Activated effector memory CD4-positive, alpha-beta T cell treated with anti-CD3 and anti-CD28 coated beads, Interleukin-2, amount 50 U/mL, for 16 hours (primary cell): ENCODE data around the gene MAGI2.
"Not testable (repeated sequence)": the region's sequence is repeated elsewhere in the genome, so short reads cannot be mapped to it uniquely, and the experiment has no call there.

Source experiments
- DNase-seq: peaks from one replicate; pipeline ENCODE4 v3.0.0-alpha.2; 2020

MAGI2 gene

DNA sequence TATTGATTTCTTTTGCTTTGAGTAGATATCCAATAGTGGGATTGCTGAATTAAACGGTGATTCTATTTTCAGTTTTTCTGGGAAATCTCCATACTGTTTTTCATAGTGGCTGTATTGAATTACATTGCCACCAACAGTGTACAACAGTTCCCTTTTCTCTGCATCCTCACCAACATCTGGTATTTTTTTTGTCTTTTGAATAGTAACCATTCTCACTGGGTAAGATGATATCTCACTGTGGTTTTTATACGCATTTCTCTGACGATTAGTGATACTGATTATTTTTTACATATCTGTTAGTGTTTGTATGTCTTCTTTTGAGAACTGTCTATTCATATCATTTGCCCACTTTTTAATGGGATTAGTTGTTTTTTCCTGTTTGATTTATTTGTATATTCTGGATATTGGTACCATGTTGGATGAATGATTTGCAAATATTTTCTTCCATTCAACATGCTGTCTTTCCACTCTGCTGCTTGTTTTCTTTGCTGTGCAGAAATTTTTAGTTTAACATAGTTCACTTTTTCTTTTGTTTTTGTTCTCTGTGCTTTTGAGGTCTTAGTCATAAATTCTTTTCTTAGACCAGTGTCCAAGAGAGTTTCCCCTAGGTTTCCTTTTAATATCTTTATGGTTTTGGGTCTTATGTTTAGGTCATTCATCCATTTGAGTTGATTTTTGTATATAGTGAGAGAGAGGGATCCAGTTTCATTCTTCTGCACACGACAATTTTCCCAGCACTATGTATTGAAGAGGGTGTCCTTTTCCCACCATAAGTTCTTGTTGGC is 1070.2 kb downstream of the MAGI2 start:
- no peak for DNase-seq

DNA sequence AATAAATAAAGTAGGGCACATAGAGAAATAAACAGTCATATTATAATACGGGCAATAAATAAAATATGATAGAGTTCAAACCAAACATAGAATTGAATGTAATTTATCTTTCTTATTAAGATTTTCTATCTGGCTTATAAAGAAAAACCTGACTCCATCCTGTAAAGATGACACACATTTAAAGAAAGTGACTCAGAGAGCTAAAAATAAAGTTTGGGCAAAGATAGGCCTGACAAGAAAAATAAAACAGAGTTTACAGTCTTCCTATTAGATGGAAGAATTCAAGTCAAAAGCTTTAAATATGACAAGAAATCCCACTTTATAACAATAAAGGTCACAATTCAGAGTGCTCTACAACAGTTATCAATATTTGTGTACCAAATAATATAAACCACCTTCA is 1074.3 kb downstream of the MAGI2 start:
- DNase-seq: no peak

DNA sequence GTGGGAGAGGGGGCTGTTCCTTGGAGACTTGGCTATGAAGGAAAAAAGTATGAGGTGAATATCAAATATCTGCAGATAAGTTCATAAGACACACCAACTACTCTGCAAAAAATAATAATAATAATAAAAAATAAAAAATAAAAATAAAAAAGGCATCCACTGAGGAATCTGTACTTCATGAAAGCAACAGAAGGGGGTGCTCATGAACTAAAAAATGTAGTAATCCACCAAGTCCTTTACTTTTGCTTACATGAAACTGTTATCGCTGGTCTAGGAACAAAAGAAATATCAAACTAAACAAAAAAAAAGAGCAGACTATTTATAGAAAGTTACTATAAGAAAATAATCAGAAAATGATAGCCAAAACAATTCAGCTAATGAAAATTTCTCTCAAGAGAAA is 1075.9 kb downstream of the MAGI2 start:
- DNase-seq: no peak

DNA sequence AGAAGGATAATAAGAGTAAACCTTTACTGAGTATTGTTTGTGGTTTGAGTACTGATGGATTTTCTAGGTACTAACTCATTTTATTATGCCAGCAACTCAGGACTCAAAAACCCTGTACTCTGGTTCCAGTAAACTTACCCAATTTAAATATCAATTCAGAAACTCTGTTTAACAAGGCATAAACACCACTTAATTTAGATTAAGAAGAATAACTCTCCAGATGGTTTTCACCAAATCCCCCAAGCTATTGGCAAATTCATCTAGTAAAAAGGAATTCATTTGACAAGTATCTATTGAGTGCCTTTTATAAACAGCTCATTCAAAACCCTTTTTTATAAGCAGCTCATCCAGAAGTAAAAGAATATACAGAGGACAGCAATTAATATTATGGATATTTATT is 1082.5 kb downstream of the MAGI2 start:
- no peak for DNase-seq

DNA sequence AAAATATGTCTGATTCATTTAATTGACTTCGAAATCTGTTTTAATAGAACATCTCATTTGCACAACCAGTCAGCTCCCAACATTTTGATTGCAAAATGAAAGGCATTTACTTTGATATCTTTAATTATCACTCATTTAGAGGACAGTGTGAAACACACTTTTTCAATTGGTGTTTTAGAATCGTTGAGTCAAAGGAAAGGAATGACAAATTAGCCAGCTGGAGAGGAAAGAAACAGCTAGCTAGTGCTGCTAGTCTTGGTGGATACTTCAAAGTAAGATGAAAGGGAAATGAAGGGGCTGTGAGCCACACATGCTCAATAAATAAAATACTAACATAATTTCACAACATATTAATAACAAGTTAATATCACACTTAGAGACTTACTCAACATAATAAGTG is 1084.7 kb downstream of the MAGI2 start:
- no peak for DNase-seq

DNA sequence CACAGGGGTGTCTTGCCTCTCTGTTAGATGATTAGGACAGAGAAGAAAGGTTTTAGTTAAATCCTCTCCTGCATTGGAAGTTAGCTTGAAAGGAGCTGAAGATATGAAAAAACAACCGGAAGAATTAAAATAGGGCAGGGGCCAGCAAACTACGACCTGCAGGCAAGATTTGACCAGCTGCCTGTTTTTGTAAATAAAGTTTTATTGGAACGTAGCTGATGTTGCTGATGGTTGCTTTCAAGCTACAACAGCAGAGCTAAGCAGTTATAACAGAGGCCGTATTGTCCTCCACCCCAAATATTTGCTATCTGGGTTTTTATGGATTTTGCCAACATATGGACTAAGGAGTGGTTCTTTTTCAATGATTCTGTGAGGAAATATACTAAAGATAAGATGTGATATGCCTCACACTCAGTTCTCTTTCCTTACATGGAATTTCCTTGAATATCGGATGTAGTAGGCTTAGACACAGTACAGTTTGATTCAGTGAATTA is 1086.1 kb downstream of the MAGI2 start:
- no peak for DNase-seq

DNA sequence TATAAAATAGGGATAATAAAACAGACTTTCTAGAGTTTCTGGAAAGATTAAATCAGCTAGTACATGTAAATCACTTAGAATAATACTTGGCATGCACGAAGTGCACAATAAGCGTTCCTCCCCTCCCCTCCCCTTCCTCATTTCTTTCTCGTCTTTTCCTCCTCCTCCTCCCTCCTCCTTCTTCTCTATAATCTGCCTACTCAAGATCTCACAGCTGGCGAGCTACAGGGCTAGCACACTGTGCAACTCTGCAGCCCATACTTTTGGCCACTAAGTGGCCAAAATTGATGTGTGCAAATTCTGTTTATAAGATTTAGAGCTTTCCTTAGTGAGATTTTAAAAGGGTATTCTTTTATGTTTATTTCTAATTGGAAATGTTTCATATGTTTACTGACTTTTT is 1089.6 kb downstream of the MAGI2 start:
- DNase-seq: no peak

DNA sequence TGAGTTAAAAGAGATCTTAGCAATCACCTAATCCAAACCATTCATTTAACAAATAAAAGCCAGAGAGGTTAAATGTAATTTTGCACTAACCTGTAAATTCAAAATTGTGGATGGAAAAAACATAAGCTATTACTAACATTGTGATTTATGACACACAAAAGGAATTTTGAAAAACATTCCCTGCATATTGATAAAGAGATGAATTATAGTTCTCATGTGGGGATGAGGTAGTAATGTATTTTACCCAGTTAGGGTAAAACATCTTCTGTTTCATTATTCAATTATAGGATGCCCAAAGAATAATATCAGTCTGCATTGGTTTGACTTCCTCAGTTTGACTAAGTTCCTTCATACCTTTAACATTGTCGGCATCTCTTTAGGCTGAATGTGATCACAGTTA is 1093.6 kb downstream of the MAGI2 start:
- DNase-seq: no peak

DNA sequence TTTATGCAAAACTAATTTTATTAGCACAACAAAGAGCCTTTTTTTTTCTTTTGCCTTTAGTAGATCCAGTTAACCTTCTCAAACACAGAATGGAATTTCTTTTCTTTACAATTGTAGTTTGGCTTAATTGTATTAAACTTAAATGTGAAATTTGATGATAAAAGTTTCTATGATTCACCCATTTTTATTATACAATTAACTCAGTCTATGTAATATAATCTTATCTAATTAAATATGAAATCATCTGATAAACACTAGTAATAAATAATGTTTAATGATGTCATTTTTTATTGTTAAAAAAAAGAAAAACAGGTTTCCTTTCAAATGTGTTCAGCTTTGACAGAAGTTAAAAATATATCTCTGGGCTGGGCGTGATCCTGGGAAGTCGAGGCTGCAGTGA is 1095.8 kb downstream of the MAGI2 start:
- DNase-seq: no peak

DNA sequence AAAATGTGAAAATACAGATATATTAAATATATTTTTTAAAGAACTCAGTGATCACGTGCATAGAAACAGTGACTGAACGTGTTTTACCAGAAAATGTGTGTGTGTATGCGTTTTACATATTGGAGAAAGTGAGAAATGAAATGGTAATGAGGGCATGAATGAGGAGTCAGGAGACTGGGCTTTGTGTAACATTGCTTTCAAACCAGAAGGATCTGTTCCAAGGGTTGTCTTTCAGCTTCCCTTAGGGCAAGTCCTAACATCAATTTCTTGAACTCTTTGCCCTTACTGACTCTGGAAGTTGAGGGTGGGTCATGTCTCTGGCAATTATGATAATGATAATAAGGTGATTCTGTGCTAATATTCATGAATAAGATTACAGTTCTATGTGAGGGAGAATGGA is 1097.6 kb downstream of the MAGI2 start:
- no peak for DNase-seq

DNA sequence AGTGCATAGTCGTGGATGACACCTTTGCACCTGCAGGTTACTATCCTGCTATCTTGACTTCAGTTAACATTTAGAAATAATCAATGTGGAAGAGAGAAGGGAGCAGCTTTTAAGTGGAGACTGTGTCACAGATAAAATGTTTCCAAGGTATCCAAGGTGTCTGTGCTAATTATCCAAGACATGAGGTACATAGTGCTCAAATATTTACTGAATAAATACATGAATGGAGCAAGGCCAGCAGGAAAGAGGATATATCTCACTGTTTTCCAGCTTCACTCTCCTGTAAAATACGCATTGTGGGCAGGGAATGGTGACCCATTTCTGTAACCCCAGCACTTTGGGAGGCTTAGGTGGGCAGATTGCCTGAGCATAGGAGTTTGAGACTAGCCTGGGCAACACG is 1102.5 kb downstream of the MAGI2 start:
- DNase-seq: no peak

DNA sequence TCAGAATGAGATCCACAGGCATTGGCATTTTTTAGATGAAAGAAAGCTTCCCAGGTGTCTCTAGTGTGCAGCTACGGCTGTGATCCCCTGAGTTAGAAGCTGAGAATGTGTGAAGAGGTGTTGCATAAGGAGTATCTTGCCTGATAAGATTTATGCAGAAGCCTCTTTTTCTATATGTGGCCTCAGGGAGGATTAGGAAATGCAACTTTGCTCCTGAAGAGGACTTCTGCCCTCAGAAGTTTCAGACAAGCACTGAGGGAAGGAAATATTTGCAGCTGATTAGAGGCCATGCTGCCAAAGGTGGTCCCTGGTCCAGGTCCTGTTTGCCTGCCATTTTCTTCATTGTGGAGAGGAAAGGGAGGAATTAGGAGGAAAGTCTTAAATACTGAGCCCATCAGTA is 1103.1 kb downstream of the MAGI2 start:
- DNase-seq: no peak

DNA sequence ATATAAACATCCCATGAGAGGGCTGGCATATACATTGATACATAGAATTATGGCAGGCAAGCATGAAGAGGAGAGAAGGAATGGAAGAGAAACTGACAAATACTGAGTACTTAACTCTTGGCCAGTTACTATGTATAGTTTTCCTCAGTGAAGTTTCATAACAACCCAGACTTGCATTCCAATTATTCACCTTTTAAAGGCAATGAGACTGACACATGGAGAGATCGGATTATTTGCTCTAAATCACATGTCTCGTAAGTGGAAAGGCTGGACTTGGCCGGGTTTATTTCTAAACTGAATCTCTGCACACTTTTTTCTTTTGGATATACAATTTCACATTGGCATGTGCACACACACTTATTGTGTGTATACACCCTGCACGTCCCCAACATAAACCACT is 1106.6 kb downstream of the MAGI2 start:
- DNase-seq: no peak

DNA sequence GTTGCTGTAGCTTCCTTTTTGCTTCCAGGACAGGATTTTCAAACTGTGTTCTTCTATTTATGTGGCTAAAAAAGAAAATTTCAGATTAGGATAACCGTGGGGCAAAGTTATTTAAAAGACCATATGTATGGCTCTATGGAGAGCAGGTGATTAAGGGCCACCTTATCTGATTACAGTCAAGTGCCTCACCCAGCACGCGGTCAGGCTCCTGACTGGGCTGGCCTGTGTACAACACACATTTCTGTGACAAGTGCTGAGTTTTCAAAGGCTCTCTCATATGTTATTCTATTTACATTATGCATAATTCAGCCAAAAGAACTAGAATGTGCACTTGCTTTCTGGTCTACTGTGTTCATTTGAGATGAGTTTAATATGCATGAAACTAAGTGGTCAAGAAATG is 1107.5 kb downstream of the MAGI2 start:
- DNase-seq: no peak

DNA sequence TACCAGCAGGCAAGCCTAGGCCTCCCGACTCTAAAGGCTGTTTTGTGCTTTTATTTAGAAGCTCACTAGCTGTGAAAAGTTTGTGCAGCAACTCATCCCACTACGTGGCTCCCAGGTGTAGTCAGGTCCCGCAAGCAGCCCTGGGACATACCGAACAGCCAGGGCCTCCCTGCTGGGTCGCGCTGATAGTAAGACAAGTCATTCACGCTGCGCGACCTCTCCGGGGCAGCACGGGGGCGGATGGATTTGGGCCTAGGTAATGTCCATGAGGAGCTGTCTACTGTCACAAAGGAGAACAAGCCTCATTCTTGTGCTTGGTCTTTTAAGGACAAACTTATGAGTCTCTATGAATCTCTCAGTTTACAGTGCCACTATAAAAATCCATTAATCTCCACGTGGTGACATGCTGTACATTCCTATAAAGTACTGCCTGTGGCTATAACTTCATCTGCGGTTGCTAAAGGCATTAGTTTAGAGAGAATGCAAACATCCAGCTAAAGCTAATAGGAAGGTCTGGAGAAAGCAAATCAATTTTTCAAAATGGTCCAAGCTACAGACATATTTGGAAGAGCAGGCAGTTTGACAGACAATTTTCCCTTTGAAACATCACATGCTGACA is 1108.1 kb downstream of the MAGI2 start:
- no peak for DNase-seq

DNA sequence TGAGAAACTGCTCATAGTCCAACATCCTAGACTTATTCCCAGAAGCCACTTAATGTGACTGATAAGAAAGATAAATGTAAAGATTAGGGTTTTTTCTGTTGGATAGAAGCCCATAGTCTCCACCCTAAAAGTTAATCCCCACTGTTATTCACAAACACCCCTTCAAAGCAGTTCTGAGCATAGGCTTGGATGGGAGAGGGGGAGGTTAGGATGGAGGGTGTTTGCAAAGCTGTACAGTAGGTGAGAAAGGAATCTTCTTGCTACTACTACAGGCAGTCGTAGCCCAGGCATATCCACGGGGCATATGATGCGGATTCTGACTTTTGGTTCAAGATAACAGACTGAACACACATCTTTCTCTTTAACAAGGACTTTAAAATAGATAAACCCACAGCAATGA is 1119.0 kb downstream of the MAGI2 start:
- DNase-seq: no peak

DNA sequence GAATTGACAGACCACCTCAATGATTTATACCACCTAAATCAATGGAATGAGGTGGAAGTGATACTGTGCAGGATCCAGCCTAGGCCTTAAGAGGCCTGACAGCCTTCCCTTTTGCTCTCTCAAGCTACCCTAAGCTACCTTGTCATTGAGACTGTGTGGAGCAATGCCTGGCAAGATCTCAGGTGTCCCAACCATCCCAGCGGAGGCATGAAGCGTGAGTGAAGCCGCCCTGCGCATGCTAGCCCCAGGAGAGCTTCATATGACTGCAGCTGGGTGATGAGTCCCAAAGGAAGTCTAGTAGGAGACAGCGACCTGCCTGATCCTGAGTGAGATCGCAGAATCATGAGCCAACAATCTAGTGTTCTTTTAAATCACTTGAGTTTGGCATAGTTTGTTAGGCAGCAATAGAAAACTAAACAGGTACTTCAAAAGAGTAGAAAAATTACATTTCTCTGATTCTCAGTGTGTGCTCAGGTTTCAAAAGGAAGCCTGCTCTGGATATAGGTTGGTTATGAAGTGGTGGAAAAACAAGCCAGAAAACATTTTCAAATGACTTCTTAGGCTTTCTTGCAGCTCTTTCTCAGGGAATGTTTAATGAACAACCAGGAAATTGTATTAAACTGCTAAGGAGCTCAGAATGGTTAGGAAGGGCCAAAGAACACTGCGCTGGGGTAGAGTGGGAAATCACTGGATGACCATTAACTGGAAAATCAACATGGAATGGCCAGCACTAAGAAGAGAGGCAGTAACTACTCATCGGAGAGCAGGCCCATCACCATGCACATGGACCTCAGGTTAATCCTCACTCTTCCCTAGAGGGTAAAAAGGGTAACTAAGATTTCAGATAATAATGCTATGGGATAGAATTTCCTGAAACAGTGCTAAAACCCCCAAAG is 1119.7 kb downstream of the MAGI2 start:
- DNase-seq: no peak

DNA sequence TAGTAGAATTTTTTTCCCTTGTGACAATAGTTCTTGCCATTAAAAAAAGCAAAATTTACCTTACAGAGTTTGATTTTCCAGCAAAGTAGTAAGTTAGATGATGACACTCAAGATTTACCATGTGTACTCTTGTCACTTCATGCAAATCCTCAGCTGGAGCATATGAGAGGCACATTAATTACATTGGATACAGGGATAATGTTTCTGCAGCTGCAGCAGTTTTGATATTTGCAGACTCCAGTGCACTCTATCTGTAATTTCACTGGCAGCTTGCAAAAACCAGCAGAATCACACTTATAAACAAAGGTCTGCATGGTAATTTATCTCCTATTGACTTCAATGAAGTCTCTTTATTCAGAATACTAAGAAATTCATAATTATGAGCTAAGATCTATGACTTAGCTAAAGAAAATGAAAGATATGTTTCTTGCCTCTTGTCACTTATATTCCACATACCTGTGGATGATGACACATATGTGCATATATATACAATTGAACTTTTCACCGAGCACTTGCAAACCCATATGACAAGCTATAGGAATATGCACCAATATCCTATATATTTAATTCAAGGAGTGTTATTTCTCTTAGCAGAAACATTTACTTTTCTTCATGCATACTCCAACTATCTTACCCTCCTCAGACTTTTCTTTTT is 1124.3 kb downstream of the MAGI2 start:
- no peak for DNase-seq

DNA sequence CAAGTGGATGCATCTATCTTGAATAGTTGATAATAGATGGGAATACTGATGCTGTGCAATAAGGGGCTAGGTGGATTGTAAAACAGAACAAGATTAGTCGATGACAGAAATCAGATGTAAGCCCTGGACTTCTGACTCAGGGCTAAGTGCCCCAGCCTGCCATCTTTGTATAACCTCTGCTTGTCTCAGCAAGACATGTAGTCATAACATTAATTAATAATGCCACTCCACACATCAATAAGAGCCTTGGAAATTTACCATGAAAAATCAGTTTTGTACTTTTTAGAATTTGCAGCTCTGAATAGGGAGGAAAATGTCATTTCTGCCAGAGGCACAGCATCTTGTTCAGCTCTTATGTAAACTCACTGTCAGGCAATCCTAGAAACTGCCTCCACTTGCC is 1125.7 kb downstream of the MAGI2 start:
- DNase-seq: no peak

DNA sequence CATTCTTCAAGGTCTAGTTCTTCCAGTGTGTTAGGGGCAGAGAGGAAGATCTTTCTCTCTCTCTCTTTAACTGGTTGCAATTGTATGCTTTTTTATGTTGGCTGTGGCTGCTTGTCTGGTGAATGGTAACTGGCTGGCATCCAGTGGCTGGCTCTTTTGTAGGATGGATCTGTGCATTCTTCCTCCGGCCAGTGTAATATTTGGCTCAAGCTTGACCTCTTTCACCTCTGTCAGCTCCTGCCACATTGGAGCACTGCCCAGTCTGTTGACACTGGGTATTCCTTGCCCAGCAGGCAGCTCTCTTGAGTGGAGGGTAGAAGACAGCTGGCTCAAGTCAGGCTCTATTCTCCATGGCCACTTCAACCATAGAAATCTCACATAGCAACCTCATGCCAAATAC is 1126.6 kb downstream of the MAGI2 start:
- no peak for DNase-seq

DNA sequence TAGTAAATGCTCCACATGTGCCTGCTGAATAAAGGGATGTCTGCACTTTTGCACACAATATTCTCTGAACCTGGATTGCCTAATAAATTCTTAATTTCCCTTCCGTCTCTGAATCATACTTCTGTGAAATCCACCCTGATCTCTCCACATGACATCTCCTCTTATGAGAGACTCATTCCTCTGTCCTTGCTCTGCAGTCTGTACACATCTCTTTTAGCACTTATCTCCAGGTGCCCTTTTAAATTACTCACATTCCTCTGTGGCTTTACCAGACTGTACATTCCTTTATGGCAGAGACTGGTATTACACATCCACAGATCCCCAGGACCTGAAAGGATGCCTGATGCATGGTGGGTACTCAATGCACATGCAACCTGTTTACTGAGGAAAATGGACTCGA is 1127.3 kb downstream of the MAGI2 start:
- no peak for DNase-seq

DNA sequence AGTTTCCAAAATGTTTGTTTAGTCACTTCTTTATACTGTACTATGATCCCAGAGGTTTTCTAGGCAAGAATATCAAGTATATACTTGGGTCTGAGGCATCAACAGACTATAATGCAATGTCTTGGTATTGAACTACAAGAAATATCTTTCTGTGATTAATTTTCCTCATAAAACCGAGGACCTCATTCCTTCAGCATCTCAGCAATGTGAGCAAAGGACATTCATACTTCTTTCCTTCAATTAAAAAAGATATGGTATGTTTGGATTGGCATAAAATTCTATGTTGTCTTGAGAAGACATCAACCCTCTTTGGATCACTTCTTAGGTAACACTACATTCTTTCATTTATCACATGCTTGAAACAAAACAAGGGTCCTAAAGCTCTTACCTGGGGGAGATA is 1130.3 kb downstream of the MAGI2 start:
- DNase-seq: no peak

DNA sequence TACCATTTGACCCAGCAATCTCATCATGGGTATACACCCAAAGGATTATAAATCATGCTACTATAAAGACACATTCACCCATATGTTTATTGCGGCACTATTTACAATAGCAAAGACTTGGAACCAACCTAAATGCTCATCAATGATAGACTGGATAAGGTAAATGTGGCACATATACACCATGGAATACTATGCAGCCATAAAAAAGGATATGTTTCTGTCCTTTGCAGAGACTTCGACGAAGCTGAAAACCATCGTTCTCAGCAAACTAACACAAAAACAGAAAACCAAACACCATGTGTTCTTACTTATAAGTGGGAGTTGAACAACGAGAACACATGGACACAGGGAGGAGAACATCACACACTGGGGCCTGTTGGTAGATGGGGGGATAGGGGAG is 1131.2 kb downstream of the MAGI2 start:
- DNase-seq: not testable (repeated sequence)
